GM19455 (cell line): ENCODE data around the gene PRIM1.
"Not testable (repeated sequence)": the region's sequence is repeated elsewhere in the genome, so short reads cannot be mapped to it uniquely, and the experiment has no call there.

Experiments
- ATAC-seq: cut with Tn5 transposase; IDR thresholded peaks from one replicate; pipeline ENCODE4 v1.9.1; 2021; ENCODE audit not compliant: unreplicated experiment

The PRIM1 gene

DNA sequence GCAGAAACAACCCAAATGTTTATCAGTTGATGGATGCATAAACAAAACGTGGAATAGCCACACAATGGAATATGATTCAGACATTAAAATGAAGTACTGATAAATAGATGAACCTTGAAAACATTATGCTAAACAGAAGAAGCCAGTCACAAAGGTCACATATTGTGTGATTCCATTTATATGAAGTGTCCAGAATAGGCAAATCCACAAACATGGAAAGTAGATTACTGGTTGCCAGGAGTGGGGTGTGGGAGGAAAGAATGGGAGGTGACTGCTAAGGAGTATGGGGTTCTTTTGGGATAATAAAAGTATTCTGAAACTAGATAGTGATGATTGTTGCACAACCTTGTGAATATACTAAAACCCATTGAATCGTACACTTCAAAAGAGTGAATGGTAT, 9.7 kb upstream of the PRIM1 start:
- ATAC-seq, result no peak

DNA sequence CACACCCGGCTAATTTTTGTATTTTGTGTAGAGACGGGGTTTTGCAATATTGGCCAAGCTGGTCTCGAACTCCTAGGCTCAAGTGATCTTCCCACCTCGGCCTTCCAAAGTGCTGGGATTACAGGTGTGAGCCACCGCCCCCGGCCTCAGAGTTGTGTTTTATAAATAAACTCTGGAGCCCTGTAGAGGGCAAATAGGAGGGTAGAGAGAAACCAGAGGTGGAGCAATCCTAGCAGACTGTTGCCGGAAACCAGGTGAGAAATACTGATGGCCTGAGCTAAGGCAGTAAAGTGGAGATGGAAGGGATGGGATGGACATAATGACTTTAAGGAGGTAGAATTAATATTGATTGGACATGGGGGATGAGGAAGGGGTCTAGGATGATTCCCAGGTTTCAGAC, 8.3 kb upstream of the PRIM1 start:
- no peak for ATAC-seq

DNA sequence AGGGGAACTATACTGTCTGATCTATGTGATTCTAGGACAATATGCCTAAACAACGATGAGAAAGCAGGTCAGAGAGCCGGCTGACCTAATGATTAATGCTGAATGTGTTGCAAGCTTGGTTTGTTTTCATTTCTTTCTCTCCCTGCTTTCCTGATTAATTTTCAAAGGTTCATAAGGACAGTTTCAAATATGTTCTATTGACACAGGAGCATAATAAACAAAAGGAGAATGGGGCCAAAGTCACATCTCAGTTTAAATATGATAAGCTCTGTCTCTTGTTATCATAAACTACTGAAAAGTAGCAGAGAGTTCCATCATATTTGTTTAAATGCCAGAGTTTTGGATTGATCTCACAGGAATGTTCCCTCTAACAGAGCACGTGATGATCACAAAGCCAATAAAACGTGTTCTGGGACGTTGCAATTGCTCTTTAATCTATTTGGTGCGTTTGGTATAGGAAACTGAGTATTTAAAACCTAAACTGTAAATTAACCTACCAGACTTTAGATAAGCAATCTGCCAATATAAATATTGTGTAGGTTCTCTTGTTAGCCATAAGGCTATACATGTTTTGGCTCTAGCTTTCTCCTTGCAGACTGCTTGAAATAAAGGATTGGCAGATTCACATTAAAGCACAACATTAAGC, 7.3 kb upstream of the PRIM1 start:
- ATAC-seq, result no peak

DNA sequence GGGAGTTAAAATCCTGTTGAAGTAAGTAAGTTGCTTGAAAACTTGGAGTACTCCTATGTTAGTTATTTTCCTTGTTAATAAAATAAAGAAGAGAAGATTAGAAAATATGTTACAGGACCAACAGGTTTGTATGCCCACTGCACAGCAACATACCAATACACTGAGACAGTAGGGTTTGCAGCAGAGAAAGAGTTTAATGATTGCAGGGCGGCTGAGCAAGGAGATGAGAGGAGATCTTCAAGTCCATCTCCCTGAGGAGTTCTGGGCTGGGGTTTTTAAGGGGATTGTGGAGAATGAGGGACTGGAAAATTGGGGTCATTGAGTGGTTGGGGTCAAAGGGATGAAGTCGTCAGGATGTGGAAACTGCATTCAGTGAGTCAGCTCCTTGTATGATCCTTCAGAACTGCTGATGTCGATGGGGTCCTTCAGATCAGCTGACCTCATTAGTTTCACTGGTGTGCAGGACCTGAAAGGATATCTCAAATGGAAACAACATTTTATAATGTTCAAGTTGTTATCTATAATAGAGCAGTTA, 6.7 kb upstream of the PRIM1 start:
- ATAC-seq, result no peak

DNA sequence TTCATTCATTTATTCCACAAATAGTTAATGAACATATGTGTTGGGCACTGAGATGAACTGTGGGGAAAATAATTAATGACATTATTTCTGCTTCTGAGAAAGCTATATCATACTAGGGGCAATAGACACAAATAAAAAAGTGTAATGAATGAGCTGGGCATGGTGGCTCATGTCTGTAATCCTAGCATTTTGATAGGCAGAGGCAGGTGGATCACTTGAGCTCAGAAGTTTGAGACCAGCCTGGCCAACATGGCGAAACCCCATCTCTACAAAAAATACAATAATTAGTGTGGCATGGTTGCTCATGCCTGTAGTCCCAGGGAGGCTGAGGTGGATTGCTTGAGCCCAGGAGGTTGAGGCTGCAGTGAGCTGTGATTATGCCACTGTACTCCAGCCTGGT, 5.8 kb upstream of the PRIM1 start:
- not testable (repeated sequence) for ATAC-seq

DNA sequence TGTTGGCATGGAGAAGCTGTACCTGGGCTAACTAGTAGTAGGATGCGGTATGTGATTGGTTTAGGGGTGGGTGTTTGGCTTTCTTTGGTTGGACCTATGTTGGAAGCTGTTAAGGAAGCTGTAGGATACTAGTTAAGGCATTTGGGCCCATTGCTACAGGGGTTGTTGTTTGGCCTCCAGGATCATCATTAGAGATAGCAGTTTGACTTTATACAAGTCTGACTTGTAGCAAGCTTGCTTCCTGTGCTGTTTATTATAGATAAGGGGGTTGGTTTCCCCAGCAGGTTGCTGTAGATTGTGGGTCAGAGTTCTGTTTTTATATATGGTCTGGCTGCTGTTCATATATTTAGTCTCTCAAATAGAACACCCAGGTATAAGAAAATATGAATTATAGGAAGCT, 1.4 kb upstream of the PRIM1 start:
- ATAC-seq, result no peak

DNA sequence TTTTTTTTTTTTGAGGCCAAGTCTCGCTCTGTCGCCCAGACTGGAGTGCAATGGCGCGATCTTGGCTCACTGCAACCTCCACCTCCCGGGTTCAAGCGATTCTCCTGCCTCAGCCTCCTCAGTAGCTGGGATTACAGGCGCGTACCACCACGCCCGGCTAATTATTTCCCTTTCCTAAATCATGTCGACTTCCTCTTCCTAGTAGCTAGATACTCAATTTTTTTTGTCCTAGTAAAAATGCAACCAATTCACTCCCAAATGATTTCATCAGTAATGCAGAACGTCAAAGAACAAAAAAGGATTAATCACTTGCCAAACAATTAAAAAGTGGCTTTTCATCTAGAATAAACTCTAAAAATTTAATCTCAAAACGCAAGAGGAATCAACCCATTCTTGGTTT, 1.5 kb downstream of the PRIM1 start:
- not testable (repeated sequence) for ATAC-seq

DNA sequence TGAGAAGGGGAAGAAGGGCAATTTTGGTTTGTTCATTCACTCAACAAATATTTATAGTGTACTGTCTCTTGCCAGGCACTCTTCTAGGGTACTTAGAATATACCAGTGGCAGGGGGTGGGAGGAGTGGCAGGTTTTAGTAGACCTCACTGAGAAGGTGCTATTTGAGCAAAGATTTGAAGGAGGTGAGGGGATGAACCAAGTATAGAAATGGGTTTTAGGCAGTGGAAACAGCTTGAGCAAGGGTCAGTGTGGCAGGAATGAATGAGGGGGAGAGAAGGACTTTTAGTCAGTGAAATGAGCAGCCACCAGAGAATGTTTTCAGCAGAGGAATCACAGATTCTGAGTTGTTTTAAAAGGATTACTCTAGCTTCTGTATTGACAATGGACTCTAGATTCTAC, 2.3 kb downstream of the PRIM1 start:
- ATAC-seq, result no peak

DNA sequence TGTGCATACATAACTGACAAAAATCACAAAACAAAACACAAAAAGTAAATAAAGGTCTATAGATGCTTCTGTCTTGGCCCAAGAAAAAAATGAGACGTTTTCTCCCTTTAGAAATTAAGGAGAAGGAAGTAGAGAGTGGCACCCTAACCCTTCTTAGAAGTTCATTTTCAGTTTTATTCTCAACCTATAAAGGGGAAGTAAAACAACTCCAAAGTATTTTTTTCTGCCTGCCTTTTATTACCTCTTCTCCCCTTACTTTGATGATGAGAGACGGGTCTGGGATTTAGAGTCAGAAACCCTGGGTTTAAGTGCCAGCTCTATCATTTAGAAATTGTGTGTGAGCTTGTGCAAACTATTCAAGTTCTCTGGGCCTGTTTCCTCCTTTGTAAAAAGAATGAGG, 2.8 kb downstream of the PRIM1 start:
- no peak for ATAC-seq

DNA sequence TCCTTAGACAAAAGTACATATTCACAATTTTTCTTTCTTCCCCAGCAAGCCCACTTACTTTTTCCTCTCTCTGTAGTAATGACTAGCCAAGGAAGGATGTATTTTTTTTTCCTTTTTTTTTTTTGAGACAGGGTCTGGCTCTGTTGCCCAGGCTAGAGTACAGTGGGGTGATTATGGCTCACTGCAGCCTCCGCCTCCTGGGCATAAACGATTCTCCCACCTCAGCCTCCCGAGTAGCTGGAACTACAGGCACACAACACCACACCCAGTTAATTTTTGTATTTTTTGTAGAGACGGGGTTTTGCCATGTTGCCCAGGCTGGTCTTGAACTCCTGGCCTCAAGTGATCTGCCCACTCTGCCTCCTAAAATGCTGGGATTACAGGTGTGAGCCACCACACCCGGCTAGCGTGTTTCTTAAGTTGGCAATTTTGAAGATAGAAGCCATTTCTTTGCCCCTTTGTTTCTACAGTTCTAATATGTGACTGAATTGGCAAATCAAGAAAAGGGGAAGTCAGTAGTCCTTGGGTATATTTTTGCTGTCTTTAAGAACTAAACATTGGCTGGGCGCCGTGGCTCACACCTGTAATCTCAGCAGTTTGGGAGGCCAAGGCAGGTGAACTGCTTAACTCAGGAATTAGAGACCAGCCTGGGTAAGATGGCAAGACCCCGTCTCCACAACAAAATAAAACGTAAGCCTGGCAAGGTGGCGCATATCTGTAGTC, 23.8 kb downstream of the PRIM1 start:
- ATAC-seq, result no peak

DNA sequence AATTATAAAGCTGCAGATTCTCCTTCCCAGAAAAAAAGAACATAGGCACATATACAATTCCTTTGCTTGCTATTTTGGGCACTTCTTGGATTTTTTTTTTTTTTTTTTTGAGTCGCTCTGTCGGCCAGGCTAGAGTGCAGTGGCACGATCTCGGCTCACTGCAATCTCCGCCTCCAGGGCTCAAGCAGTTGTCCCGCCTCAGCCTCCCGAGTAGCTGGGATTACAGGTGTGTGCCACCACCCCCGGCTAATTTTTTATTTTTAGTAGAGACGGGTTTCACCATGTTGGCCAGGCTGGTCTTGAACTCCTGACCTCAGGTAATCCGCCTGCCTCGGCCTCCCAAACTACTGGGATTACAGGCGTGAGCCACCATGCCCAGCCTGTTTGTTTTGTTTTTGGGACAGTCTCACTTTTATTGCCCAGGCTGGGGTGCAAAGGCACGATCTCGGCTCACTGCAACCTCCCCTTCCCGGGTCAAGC, 25.9 kb downstream of the PRIM1 start:
- ATAC-seq, result not testable (repeated sequence)

DNA sequence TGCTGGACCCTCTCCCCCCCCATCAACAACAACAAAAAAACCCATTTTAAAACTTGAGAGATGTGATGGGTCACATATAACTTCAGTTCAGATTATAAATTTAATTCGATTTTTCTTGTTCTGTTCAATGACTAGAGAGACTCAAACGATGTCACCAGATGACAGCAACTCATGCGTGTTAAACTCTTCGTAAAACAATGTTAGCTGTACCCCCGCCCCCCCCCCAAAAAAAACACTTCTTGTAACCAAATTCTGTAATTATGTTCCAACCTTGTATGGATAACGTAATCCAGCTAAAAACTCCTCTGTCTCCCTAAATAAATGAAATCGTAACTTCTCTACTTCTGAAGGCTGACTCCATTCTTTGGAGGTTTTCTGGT, 26.4 kb downstream of the PRIM1 start:
- no peak for ATAC-seq

DNA sequence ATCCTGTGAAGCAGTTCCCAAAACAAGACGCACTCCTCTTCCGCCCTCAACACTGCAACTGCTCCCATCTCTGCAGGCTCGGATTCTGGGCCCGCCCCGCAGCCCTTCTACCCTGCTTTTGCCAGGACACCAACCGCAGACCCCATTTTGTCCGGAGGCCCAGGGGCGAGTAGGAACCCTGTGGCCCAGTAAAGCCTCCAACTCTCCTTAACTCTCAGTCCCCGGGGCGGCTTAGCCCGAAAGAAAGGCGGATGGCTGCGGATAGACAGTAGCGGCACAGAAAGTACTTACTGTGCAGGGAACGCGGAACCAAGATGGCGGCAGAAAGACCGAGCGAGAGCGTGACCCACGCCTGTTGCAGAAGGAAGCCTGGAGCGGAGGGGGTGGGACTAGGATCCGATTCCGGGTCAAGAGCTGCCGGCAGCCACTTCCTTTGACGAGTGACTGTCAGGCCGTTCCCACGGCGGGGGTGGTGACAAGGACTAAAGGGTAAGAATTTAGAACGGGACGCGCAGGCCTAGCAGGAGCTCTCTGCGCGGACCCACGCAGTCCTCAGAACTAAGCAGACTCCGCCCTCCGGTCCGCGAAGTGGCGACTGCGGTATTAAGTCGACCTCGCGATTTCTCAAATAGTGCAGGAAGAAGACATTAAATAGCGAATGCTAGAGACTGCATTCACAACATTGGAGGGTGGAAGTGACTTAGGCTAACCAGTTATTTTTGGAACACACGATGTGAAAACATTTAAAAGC, 27.0 kb downstream of the PRIM1 start, which contains the start of gene NACA:
Gene NACA (minus strand): TSS at position 328 of the 751 bp plus-strand sequence. CDS start 778 bp downstream, outside the sequence.
- peak; percentile 93 for ATAC-seq

DNA sequence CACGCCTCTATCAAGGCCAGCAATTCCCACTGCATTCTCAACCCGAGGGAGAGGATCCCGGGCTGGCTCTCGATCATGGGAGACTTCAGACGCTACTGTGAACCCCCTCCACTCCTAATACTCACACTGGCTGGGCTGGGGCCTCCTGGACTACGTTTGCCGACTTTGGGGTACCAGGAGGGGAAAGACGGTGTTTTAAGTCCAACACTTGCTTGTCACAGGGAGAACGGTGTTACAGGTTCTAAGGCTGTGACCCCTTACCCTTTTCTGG, 27.5 kb downstream of the PRIM1 start:
- ATAC-seq, result peak; percentile 11

DNA sequence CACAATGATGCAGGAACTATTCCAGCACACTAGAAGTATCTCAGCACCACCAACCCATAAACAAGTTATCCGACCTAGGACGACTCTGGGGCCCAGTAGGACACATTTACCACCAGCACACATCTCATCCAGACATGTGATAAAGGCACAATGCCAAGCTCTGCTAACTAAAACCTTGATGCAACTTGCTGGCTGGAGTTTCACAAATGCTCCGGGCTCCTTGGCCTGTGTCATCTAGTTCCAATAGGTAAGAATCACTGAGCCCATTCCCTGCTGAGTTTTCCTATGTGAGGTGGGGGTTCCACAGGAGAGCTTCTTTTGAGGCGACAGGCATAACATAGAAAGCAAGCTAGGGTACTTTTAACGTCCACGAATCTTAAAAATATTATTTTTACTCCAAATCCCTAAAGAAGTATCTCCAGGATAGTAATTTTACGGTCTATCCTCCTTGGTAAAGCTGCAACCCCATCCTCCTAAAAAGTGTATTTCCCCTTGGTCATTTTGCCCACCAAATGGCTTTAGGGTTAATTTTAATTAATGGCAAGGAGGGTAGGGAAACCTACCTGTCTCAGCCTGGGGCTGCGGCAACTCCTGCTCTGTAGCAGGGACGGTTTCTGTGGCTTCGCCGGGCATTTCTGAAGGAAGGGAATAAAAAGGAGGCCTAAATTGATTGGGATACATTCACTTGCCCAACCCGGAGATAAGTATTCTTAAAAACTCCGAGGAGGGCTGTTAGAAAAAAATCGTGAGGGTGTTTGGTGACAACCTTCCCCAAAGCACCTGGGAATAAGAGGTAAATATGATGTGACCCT, 28.0 kb downstream of the PRIM1 start:
- ATAC-seq, result no peak

DNA sequence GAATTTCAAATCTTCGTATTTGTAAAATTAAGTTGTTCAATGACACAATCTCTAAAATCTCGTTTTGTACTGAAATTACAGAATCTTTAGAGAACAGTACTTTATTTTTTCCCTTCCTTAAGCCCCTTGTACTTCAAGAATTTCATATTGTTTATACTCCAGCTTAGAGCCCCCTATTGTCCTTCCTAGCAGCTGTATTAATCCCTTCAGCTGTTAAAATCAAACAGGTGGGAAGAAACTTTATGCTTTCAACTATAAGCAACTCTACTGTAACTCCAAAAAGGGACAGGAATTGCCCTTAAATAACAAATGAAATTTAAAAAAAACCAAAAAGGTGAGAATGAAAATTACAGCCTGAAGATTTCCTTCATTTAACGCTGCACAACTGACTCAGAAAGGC, 28.8 kb downstream of the PRIM1 start:
- ATAC-seq, result no peak

DNA sequence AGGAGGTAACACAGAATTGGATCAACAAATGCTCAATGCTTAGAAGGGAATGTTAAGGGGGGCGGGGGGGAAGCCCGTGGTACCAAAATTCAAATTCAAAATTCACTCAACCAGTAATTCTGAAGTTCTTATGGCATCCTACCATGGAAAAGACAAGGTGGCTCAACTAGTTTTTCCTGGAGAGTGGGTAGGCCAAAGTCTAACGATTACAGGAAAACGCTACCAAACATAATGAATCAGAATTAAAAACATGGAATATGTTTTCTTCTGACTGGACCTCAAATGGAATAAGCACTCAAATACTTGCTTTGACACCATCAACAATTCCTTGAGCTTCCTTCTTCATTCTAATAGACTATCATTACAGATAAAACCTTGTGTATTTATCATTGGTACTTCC, 29.3 kb downstream of the PRIM1 start:
- ATAC-seq, result no peak

DNA sequence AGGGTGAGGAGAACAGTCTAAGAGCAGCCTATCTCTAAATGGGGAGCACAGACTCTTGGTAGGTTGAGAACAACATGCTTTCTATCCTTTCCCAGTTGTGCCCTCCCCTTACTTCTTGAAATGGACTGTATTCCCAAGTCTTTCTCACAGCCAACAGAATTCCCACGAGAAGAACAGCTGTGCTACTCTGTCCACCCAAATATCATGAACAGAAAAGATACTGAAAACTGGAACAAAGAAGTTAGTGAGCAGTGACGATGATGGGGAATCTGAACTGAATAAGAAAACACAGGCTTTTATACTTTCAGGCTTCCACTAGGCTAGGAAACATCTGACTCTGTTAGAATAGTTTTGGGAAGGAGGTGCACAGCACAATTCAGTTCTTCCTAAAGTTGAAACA, 30.4 kb downstream of the PRIM1 start:
- no peak for ATAC-seq

DNA sequence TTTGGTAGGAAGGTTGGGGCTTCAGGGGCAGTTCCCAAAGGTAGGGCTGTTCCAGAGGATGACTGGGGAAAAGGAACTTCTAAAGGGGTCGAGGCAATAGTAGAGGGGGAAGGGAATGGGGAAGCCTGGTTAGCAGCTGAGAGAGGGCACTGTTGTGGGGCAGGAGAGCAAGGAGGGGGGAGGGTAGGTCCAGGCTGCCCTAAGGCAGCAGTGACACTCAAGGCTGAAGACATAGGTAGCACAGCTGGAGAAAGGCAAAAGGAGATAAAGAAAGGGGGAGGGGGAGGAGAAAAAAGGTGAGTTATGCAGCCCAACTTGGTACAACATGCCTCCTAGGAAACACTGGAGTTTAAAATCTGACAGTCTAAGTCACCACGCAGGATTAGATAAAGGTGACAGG, 30.9 kb downstream of the PRIM1 start:
- no peak for ATAC-seq

DNA sequence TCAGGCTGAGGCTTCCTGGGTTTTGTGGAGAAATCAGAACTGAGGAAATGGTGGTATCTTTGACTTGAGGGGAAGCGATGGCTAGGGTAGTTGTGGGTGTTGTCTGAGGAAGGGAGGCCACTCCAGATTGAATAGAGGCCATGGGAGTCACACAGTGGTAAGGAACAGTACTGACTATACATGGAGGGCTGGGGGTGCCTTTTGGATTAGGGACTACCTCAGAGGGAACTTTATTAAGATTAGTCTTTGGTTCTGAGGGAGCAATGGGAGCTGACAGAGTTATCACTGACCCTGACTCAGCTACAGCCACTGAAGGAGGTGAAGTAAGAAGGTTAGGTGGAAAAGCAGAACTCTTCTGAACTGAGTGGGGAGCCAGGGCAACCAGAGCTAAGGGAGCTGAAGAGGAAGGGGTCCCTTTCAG, 31.4 kb downstream of the PRIM1 start:
- ATAC-seq, result no peak

DNA sequence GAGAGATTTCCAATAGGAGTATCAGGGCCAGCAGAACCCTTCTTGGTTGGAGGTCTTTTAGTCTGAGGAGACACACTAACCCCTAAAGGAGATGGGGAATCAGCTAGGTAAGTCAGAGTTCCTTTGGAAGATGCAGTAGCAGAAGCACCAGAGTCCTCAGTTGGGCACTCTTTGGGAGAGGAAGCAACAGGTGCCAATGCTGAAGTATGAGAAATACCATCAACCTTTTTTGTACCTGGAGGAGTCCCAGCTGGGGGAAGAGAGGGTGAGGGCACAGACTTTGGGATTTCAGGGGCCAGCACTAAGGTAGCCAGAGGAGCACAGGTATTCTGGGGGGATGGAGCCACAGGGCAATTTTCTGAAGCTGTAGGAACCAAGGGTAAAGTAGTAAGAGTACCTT, 33.1 kb downstream of the PRIM1 start:
- no peak for ATAC-seq
